H9 (cell line): ENCODE data around the gene PRKD2. TPM values are rescaled to one million over a fixed set of nuclear protein-coding genes. Genes with fewer than 3 reads are reported as not detected.
A peak's percentile ranks its signal among the peaks of the same experiment; 100 is the strongest.

Source experiments
- DNase-seq: peaks from one replicate; pipeline ENCODE4 v3.0.0-alpha.2; 2017
- H2AFZ ChIP-seq: one replicate; pipeline ENCODE4 v1.6.1; 2013; ENCODE audit warnings: mild to moderate bottlenecking, low read length, control low read depth, moderate library complexity
- H2AK5ac ChIP-seq: 2 replicates; pipeline ENCODE4 v1.6.1; 2013; ENCODE audit warnings: low read length, control low read depth, mixed read lengths; ENCODE audit not compliant: insufficient read length
- H2BK120ac ChIP-seq: one replicate; pipeline ENCODE4 v1.6.1; 2013; ENCODE audit warnings: low read depth, mild to moderate bottlenecking, low read length, control low read depth, inconsistent platforms; ENCODE audit not compliant: poor library complexity, severe bottlenecking
- H2BK12ac ChIP-seq: 2 replicates; pipeline ENCODE4 v1.6.1; 2013; ENCODE audit warnings: low read length, control low read depth, mixed read lengths, low read depth; ENCODE audit not compliant: insufficient read length
- H2BK15ac ChIP-seq: 2 replicates; pipeline ENCODE4 v1.6.1; 2013; ENCODE audit warnings: low read depth, low read length, control low read depth
- H2BK20ac ChIP-seq: one replicate; pipeline ENCODE4 v1.6.1; 2013; ENCODE audit warnings: low read depth, mild to moderate bottlenecking, low read length, control low read depth, inconsistent platforms; ENCODE audit not compliant: poor library complexity, severe bottlenecking
- H2BK5ac ChIP-seq: 2 replicates; pipeline ENCODE4 v1.6.1; 2013; ENCODE audit warnings: low read length, control low read depth, mixed read lengths; ENCODE audit not compliant: insufficient read length
- H3K14ac ChIP-seq: 2 replicates; pipeline ENCODE4 v1.6.1; 2013; ENCODE audit warnings: low read length, control low read depth; ENCODE audit not compliant: insufficient read depth
- H3K18ac ChIP-seq: 2 replicates; pipeline ENCODE4 v1.6.1; 2013; ENCODE audit warnings: low read depth, mild to moderate bottlenecking, mixed read lengths, low read length, control low read depth; ENCODE audit not compliant: insufficient read length
- H3K23ac ChIP-seq: 2 replicates; pipeline ENCODE4 v1.6.1; 2013; ENCODE audit warnings: low read length, control low read depth, mixed read lengths, low read depth; ENCODE audit not compliant: insufficient read length
- H3K23me2 ChIP-seq: 2 replicates; pipeline ENCODE4 v1.6.1; 2013; ENCODE audit warnings: low read depth, mild to moderate bottlenecking, mixed read lengths, low read length, control low read depth; ENCODE audit not compliant: insufficient read length, poor library complexity, severe bottlenecking
- H3K27ac ChIP-seq: 2 replicates; pipeline ENCODE4 v1.5.1; 2013; ENCODE audit warnings: low read length, control low read depth, mixed read lengths, low read depth; ENCODE audit not compliant: insufficient read length
- H3K27me3 ChIP-seq: 2 replicates; pipeline ENCODE4 v1.6.1; 2013; ENCODE audit warnings: low read length, control low read depth, inconsistent platforms; ENCODE audit not compliant: insufficient read depth
- H3K4ac ChIP-seq: 2 replicates; pipeline ENCODE4 v1.6.1; 2013; ENCODE audit warnings: low read depth, mild to moderate bottlenecking, control low read depth, inconsistent platforms, low read length, moderate library complexity
- H3K4me1 ChIP-seq: 2 replicates; pipeline ENCODE4 v1.6.1; 2013; ENCODE audit warnings: low read length, control low read depth, inconsistent platforms; ENCODE audit not compliant: insufficient read depth
- H3K4me2 ChIP-seq: 2 replicates; pipeline ENCODE4 v1.6.1; 2013; ENCODE audit warnings: low read length, control low read depth, mixed read lengths; ENCODE audit not compliant: insufficient read length, insufficient read depth
- H3K56ac ChIP-seq: 2 replicates; pipeline ENCODE4 v1.6.1; 2013; ENCODE audit warnings: low read depth, mild to moderate bottlenecking, mixed read lengths, low read length, control low read depth; ENCODE audit not compliant: insufficient read length
- H3K79me1 ChIP-seq: 2 replicates; pipeline ENCODE4 v1.6.1; 2013; ENCODE audit warnings: low read depth, mild to moderate bottlenecking, moderate library complexity, low read length, control low read depth, inconsistent platforms; ENCODE audit not compliant: insufficient read depth, poor library complexity, severe bottlenecking
- H3K79me2 ChIP-seq: 2 replicates; pipeline ENCODE4 v1.6.1; 2013; ENCODE audit warnings: low read length, control low read depth, inconsistent platforms; ENCODE audit not compliant: insufficient read depth
- H3K9ac ChIP-seq: 2 replicates; pipeline ENCODE4 v1.6.1; 2013; ENCODE audit warnings: low read length, control low read depth, mixed read lengths; ENCODE audit not compliant: insufficient read length; ENCODE audit errors: extremely low read depth
- H3K9me3 ChIP-seq: one replicate; pipeline ENCODE4 v1.6.1; 2013; ENCODE audit warnings: low read depth, low read length, inconsistent platforms; ENCODE audit not compliant: control insufficient read depth
- H3T11ph ChIP-seq: one replicate; pipeline ENCODE4 v1.6.1; 2013; ENCODE audit warnings: mild to moderate bottlenecking, low read length, control low read depth, inconsistent platforms
- H4K20me1 ChIP-seq: one replicate; pipeline ENCODE4 v1.6.1; 2013; ENCODE audit not compliant: control insufficient read depth, insufficient read length, insufficient read depth
- H4K5ac ChIP-seq: 2 replicates; pipeline ENCODE4 v1.6.1; 2013; ENCODE audit warnings: low read depth, mild to moderate bottlenecking, mixed read lengths, low read length, control low read depth; ENCODE audit not compliant: insufficient read length
- H4K8ac ChIP-seq: replicated peaks from 2 replicates; pipeline ENCODE4 v1.6.1; 2013; ENCODE audit warnings: low read length, control low read depth, mixed read lengths, low read depth; ENCODE audit not compliant: insufficient read length
- H4K91ac ChIP-seq: 2 replicates; pipeline ENCODE4 v1.6.1; 2013; ENCODE audit warnings: low read depth, mild to moderate bottlenecking, moderate library complexity, mixed read lengths, low read length, control low read depth; ENCODE audit not compliant: insufficient read length
- H3K27ac Mint-ChIP-seq, 3 experiments: 2 replicates in 2 of 3; 3 replicates in 1 of 3; pipeline ENCODE4 v1.8.0; 2020 to 2021; ENCODE audit warnings: mixed read lengths in 3 of 3, mild to moderate bottlenecking in 1 of 3, moderate library complexity in 1 of 3
- H3K27me3 Mint-ChIP-seq: 2 replicates; pipeline ENCODE4 v1.8.0; 2021; ENCODE audit warnings: low read depth, mild to moderate bottlenecking, moderate library complexity, mixed read lengths
- H3K36me3 Mint-ChIP-seq, 3 experiments: 2 replicates in 2 of 3; 3 replicates in 1 of 3; pipeline ENCODE4 v1.8.0; 2020 to 2021; ENCODE audit warnings: low read depth in 3 of 3, mixed read lengths in 3 of 3; ENCODE audit not compliant: insufficient read depth in 1 of 3
- H3K4me1 Mint-ChIP-seq, 2 experiments: 2 replicates each; pipeline ENCODE4 v1.8.0; 2020; ENCODE audit warnings: mixed read lengths in 2 of 2
- H3K4me3 Mint-ChIP-seq, 2 experiments: 2 replicates in 1 of 2; 3 replicates in 1 of 2; pipeline ENCODE4 v1.8.0; 2020 to 2021; ENCODE audit warnings: mild to moderate bottlenecking in 2 of 2, mixed read lengths in 2 of 2, moderate library complexity in 1 of 2
- H3K9me3 Mint-ChIP-seq, 2 experiments: 2 replicates in 1 of 2; 3 replicates in 1 of 2; pipeline ENCODE4 v1.8.0; 2020; ENCODE audit warnings: mild to moderate bottlenecking in 2 of 2, mixed read lengths in 2 of 2, moderate library complexity in 1 of 2
- WGBS: extraction: QIAGEN DNeasy Blood & Tissue Kit; methylation state at CpG from one replicate; pipeline ENCODE4 v1.1.7; 2013; ENCODE audit warnings: missing lambda C conversion rate, low lambda C conversion rate, mixed read lengths; ENCODE audit not compliant: insufficient read length; ENCODE audit errors: extremely low coverage; 5-methylcytosine and 5-hydroxymethylcytosine counted together
- total RNA-seq: library from RNA; stranded (reverse); gene quantifications from 2 replicates; pipeline ENCODE4 v1.2.1, GENCODE V29; 2021
- TF ChIP-seq, protein P1 (sequence below): fragments of 200-600 bp; sonication (generic); conservative IDR thresholded peaks from 3 replicates; pipeline ENCODE4 v1.8.0; 2021; ENCODE audit warnings: antibody characterized with exemption, mild to moderate bottlenecking

Gene PRKD2
- total RNA-seq, 1 experiment from 2014 or later, result 60.7 TPM

DNA sequence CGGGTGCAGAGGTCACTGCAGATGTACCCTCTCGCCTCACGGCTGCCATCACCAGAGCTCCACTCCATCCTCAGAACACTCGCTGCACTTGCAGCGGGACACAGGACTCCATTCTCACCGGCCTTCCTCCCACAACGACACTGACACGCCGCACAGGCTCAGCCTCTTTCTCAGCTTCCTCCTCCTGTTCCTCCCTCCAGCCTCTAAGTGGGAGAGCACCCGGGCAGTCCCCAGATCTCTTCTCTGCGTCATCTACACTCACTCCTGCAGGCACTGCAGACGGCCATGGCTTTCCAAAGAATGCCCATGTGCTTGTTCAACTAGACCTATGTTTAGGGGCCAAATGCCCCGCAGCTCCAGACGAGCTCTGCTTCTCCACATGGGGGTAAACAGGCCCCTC, 14.7 kb upstream of the PRKD2 start:
- Histone ChIP-seq H3K23ac (no peak overlapping the region), H2BK15ac (no peak overlapping the region), H2BK5ac (no peak overlapping the region), H2AK5ac (no peak overlapping the region), H4K8ac (no peak overlapping the region), H3K4me1 (no peaks in the 10 kb centered on the region), H3K18ac (no peak overlapping the region), H3K14ac (no peak overlapping the region), H3K4ac (no peak overlapping the region), H3K79me2 (no peaks in the 10 kb centered on the region; the same call in 1 of the 2 replicates), H4K91ac (no peak overlapping the region), H4K5ac (no peak overlapping the region), H3K4me2 (no peak overlapping the region), H3K27ac (no peak overlapping the region), H3K79me1 (no peaks in the 10 kb centered on the region), H4K20me1 (peaks cover 4% of the 10 kb centered on the region), H2BK12ac (no peak overlapping the region), H3K23me2 (no peaks in the 10 kb centered on the region), H2AFZ (no peak overlapping the region), H2BK20ac (no peak overlapping the region), H3K56ac (no peak overlapping the region), H3K9me3 (no peaks in the 10 kb centered on the region), H3T11ph (no peak overlapping the region), H2BK120ac (no peak overlapping the region), H3K9ac (no peak overlapping the region), H3K27me3 (no peaks in the 10 kb centered on the region)
- H3K36me3 Mint-ChIP-seq, result peaks cover 41 to 83% (median 80%) of the 10 kb centered on the region in 3 experiments
- H3K4me3 Mint-ChIP-seq, result no peak overlapping the region
- peak overlapping the region; percentile 56 to 87 (median 84); a peak in 6 of 7 replicates for H3K27ac Mint-ChIP-seq
- WGBS, result no CpG with 5 or more reads among the region's 14 CpGs
- no peak for DNase-seq
- peaks cover 8 to 17% of the 10 kb centered on the region in 2 experiments for H3K4me1 Mint-ChIP-seq
- H3K9me3 Mint-ChIP-seq, result no peaks in the 10 kb centered on the region
- TF ChIP-seq, protein P1, sequence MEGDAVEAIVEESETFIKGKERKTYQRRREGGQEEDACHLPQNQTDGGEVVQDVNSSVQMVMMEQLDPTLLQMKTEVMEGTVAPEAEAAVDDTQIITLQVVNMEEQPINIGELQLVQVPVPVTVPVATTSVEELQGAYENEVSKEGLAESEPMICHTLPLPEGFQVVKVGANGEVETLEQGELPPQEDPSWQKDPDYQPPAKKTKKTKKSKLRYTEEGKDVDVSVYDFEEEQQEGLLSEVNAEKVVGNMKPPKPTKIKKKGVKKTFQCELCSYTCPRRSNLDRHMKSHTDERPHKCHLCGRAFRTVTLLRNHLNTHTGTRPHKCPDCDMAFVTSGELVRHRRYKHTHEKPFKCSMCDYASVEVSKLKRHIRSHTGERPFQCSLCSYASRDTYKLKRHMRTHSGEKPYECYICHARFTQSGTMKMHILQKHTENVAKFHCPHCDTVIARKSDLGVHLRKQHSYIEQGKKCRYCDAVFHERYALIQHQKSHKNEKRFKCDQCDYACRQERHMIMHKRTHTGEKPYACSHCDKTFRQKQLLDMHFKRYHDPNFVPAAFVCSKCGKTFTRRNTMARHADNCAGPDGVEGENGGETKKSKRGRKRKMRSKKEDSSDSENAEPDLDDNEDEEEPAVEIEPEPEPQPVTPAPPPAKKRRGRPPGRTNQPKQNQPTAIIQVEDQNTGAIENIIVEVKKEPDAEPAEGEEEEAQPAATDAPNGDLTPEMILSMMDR, result no peak
- no peaks in the 10 kb centered on the region; the same call in 1 of the 2 replicates for H3K27me3 Mint-ChIP-seq
